Glomerular endothelial cell (primary cell): Measurements from ENCODE around the gene GTSE1. TPM values are rescaled to one million over a fixed set of nuclear protein-coding genes. Genes with fewer than 3 reads are reported as not detected.
"Not testable (repeated sequence)": the region's sequence is repeated elsewhere in the genome, so short reads cannot be mapped to it uniquely, and the experiment has no call there.

Source experiments
- DNase-seq: peaks from one replicate; pipeline ENCODE4 v3.0.0-alpha.2; 2011; ENCODE audit warnings: low read depth, low spot score; ENCODE audit errors: extremely low read depth
- total RNA-seq: library from RNA; depleted of rRNA; stranded (reverse); fragments of >200 nt; gene quantifications from 2 replicates; pipeline ENCODE4 v1.2.3, GENCODE V29; 2015

Gene GTSE1
- total RNA-seq: 1.5 and 7.5 TPM in 2 replicates

GRCh38 chr22:46296257-46297150 is at the start of gene GTSE1:
GTSE1 (plus strand) TSS chr22:46296870; CDS start chr22:46297401, 531 bp downstream.
- peak; percentile 82 for DNase-seq

GRCh38 chr22:46247443-46247975 is 49.2 kb upstream of the GTSE1 start:
- no peak for DNase-seq

GRCh38 chr22:46250035-46250782 is 46.5 kb upstream of the GTSE1 start, which contains the start of gene CDPF1:
CDPF1 (minus strand) TSS chr22:46250293; CDS start chr22:46248284, 2,009 bp downstream.
- DNase-seq: no peak

GRCh38 chr22:46250783-46251125 is 45.9 kb upstream of the GTSE1 start:
- DNase-seq: no peak

GRCh38 chr22:46251266-46251665 is 45.4 kb upstream of the GTSE1 start:
- no peak for DNase-seq

GRCh38 chr22:46251816-46252380 is 44.8 kb upstream of the GTSE1 start:
- DNase-seq: no peak

GRCh38 chr22:46256358-46256958 is 40.2 kb upstream of the GTSE1 start:
- no peak for DNase-seq

- no peak for DNase-seq
Observed at GRCh38 chr22:46259374-46259773, 37.3 kb upstream of the GTSE1 start.

- no peak for DNase-seq
Observed at GRCh38 chr22:46260038-46260437, 36.6 kb upstream of the GTSE1 start.

GRCh38 chr22:46262449-46263215 is 34.0 kb upstream of the GTSE1 start:
- peak; percentile 23 for DNase-seq

- no peak for DNase-seq
Observed at GRCh38 chr22:46263216-46263590, 33.5 kb upstream of the GTSE1 start, which contains the start of gene PKDREJ. PKDREJ (minus strand) TSS chr22:46263343; CDS start chr22:46263322, 21 bp downstream.

GRCh38 chr22:46264520-46264919 is 32.1 kb upstream of the GTSE1 start:
- DNase-seq: not testable (repeated sequence)

- DNase-seq: not testable (repeated sequence)
Observed at GRCh38 chr22:46265627-46266026, 31.0 kb upstream of the GTSE1 start.

GRCh38 chr22:46267431-46268279 is 29.0 kb upstream of the GTSE1 start, which contains the start of gene TTC38:
TTC38 (plus strand) TSS chr22:46268008; CDS start chr22:46268040, 32 bp downstream.
- no peak for DNase-seq

GRCh38 chr22:46269564-46269963 is 27.1 kb upstream of the GTSE1 start:
- no peak for DNase-seq

- no peak for DNase-seq
Observed at GRCh38 chr22:46272196-46272595, 24.5 kb upstream of the GTSE1 start.

- no peak for DNase-seq
Observed at GRCh38 chr22:46272762-46273431, 23.8 kb upstream of the GTSE1 start.

- no peak for DNase-seq
Observed at GRCh38 chr22:46273432-46274148, 23.1 kb upstream of the GTSE1 start.
